ENCODE results near the gene WDR1.

The WDR1 gene

DNA sequence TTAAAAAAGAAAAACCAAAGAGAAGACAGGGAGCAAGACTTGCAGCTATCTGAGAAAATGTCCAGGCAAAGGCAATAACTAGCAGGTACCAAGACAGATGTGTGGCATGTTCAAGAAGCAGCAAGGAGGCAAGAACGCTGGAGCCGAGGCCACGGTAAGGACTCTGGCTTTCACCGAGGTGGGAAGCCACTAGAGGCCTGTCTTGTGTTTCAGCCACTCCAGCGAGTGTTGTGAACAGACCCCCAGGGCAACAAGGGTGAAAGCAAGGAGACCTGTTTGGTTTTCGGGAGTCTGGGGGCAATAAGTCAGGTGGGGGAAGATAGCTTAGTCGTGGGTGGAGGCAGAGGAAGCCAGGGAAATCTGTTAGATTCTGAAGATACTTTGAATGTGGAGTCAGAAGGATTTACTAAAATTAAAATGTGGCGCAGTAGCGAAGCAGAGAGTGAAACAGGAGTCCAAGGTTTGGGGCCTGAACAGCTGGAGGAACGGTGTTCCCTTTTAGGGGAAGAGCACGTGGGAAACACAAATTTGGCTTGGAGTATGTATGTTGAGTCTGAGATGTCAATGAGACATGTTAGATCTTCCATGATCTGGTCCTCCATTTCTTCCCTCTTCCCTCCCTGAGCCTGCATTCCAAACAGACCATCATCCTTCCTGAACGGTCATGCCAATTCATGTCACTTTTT, 3.1 kb downstream of the WDR1 start:
- DNase-seq, result no peak

DNA sequence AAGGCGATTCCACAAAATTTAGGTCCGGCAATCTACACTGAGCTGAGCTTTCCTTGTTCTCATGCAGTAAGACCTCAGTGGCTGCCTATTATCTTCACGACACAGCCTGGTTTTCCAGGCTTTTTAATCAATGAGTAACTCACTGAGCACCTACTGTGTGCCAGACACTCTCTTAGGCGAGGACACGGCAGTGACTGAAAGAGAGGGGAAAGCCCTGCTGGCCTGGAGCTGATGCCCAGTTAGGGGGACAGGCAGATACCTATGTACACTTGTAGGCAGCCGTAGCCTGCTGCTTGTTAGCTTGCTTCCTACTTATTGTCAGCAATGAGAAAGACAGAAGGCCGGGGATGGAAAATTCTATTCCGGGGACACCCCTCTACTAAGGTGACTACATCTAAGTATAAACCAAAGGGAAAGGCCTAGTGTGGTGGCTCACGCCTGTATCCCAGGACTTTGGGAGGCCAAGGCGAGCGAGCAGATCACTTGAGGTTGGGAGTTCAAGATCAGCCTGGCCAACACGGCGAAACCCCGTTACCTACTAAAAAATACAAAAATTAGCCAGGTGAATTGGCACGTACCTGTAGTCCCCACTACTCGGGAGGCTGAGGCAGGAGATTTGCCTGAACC, 3.8 kb downstream of the WDR1 start:
- no peak for DNase-seq

DNA sequence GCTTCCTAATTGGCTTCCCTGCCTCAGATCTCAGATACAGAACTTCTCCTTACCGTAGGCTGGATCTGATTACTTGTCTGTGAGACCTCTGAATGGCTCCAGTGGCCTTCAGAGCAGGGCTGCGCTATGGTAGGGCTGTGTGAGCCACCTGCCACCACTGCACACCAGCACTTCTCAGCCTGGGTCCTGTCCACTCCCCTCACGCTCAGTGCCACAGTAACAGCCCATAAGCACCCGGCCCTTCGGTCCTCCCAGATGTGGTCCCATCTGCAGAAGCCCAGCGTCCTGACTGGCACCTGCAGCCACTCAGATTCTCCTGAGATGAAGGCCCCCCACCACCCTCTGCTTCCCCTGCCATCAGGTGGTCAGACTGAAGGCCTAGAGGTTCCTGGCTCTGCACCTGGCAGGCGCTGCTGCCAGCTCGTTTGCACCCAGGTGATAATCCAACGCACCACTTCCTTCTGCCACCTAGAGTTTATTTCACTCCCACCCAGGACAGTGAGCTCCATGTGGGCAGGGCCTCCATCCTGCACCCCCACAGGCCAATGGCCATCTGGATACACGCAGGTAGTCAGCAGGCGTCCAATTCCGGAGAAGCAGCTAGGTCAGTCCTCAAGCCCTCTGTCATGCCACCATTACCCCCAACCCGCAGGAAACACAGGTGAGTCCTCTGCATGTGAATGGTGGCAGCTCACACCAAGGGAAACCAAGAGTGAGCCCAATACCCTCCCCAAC, 5.4 kb downstream of the WDR1 start:
- no peak for DNase-seq

DNA sequence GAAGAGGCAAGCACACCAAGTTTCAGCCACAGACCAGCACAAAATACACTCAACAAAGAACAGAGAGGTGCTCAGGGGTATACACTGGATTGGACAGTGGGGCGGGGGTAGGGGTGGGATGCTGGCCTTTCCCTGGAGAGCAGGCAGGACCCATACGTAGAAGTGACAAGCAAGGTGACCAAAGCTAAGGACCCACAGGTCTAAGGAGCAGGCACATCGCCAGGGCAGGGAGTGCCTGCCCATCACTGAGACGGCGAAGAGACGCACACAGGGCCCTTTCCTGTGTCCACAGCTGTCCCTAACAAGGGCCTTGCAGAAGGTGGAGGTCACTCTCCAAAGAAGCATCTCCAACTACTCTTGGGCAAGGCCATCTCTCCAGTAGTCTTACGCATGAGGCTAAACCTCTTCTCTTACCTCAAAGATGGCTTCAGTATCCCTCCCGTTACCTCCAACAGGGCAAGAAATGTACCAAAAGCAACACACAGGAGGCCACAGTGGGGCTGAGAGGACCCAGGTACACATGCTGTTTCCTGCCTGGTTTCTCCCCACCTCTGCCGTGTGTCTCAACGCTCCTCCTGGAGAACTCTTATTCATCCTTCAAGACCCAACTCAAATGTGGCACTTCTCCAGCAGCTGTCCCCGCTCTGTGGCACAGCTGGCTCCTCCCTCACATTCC, 6.5 kb downstream of the WDR1 start:
- DNase-seq, result no peak

DNA sequence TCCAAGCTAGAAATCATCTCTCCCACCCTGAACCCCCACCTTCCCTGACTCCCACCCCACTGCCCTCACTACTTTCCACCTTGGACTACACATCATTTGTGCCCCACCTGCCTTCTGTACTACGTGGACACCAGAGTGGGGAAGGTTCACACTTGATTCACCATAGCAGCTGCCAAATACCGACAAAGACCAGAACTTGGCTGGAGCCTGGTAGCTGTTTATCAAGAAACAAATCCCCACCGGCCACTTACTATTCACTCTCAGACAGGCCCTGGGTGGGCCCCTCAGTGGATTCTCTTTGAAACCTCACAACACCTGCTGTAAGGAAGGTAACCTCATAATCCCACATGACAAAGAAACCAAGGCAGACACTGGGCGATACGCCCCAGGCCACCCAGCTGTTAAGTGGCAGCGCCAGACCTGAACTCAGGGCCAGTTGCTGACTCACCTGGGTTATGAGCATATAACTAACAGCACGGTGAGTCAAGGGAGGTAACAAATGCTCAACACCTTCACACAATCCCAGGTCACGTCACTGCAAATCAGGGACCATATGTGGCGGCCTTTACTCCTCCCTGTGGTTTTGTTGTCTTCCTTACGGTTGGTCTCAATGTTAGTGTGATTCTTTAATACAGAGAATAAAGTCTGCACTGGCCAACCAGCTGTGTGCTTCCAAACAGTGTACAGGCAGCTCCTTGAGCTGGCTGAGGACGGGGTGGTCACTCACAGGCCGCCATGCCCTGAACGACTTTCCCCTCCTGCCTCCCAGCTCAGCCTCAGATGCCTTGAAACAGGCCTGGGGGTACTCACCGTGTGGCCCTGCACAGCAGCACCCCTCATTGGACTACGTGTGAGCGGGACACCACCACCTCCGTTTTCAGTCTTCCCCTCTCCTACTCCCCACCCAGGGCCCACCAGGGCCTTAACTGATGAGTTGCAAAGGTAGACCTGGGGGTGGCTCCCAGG, 7.5 kb downstream of the WDR1 start:
- DNase-seq, result no peak

DNA sequence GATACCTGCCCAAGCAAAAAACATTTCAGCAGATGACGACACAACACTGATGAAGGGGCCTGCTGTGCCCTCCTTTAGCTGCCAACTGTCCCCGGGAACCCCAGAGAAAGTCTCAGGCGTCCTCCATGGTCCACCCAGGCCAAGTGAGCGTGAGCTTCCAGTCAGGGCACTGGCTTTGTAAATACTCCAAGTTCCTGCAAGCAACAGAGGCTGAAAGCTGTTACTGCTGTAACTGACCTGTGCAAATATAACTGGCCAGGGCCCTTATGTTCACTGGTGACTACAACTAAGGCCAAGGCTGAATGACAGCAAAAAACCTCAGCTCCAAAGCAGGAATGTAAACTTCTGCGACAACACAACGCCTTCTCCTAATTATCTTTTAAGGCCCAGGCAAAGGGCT, 8.2 kb downstream of the WDR1 start:
- DNase-seq, result no peak

DNA sequence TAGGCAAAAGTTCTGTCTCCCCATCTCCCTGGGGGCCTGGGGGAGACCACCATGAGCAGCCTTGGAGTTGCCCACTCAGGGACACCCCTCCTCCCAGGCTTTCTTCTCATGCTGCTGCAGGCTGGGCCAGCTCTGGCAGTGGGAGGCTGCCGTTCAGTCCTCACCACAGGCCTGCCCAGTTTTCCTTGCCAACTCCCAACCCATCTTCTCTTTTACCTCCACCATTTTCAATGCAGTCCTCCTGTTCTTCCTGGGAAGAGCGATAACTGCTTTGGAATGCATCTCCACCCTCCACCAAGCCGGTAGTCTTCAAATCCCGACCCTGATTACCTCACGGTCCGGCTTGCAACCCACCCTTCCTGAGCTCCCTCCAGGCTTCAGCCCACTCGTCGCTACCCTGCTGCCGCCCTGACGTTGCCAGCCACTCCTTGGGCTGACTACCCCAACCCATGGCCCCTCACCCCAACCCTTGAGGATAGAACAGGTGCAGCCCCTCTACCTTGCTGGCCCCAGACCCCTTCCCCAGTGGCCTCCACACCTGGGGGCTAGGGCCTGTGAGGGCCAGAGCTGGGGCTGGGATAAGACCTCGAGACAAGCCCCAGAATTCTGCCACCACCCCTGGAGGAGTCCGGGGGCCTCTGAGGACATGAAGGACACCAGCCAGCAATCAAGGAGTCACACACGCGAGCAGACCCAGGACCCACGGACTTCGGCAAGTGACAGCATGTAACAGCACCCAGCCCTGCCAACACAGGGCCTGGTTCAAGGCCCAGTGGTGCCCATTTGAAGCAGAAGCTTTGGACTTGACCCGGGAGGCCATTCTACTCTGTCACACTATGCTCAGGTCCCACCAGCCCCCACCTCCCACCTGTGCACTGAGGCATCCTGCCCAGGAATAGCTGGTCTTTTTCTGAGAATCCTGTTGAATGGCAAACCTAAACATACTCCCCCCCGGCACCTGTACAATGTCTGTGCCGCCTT, 9.2 kb downstream of the WDR1 start:
- peak; percentile 11 for DNase-seq

DNA sequence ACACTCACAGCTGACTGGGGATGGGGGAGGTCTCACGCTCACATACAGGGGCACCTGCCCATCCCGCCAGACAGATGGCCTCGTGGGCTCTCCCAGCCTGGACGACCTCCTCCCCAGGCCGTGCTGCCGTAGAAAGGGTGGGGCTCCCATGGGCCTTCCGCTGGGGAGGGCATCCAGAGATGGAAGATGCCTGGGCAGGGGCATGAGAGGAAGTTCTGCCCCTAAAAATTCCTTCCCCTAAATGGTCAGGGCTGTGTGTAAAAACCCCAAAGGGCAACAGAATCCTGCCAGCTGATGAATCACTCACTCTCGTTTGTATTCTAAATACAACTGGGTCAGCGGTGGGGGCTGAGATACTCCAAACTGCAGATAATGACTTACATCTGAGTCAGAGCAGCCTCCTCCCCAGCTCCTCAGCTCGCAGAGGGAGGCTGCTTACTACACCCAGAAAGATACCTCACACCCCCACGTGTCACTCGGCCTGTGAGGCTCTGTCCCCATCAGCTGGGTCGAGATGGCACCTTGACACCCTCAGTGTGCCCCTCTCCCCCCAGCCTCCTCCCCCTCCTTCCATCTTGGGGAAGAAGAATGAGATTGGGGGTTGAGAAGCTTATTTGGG, 10.1 kb downstream of the WDR1 start:
- peak; percentile 92 for DNase-seq

DNA sequence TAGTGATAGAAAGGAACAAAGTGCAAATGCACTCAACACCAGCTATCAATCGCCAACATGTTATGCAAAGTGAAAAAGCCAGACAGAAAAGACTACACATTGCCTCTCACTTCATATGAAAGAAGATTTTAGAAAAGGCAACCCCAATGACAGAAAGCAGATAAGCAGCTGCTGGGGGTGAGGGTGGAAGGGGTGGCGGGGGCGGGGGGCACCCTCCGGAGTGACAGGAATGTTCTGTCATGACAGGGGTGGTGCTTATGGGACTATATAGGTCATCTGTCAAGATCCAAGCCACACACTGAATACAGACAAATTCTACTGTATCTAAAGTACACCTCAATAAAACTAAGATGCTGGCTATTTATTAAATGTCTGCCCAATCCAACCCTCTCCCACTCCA, 10.7 kb downstream of the WDR1 start:
- no peak for DNase-seq

DNA sequence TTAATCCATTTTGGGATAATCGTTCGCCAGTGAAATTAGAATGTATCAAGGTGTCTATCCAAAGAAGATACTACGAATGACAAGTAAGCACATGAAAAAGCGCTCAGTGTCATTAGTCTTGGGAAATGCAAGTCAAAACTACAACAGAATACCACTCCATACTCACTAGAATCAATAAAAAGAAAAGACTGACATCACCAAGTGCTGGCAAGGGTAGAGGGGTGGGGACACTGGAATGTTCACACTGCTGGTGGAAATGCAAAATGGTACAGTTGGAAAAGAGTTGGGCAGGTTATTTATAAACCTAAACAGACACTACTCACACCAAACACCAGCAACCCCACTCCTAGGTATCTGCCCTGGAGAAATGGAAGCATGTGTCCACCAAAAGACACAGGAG, 11.2 kb downstream of the WDR1 start:
- DNase-seq, result no peak

DNA sequence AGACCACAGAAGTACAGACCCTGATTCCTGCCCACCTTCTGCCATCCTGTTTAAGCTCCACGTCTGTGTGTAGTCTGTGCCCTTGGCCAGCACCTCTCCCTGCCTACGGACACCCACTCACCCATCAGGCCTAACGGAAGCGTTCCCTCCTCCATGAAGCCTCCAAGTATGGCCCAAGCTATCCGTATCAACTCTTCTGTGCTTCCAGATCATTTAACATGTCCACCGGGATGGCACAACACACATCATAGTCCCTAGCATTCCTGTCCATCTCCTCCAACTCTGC, 11.7 kb downstream of the WDR1 start:
- no peak for DNase-seq

DNA sequence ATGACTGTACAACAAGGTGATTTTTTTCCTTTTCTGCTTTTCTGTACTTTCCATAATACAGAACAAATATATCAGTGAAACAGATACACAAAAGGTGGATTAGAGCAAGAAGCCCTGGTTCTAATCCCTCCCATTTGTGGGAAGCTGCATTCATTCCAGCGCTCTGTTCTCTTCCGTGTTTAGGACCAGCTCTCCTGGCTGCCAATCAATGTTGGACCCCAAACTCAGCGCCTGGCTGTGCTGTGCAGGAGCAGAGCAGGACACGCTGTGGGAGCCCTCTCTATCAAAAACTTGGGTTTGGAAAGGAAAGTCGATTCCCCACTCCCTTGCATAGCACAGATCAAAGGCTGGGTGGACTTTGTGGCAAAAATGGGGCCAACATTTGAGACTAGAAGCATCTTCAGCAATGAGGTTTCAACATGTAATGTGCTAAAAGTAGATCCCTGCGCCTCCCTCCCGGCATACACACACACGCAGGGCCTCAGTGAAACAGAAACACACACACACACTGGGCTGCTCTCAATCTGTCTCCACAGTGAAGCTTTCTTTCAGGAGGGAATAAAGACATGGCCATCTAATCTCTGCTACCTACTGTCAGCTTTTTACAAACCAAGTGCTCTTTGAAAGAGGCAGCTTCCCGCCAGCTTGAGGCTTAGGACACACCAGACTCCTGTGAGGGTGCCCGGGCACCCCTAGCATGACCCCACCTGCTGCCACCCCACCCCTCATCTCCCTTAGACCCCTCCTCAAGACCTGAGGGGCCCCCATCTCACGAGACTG, 12.2 kb downstream of the WDR1 start:
- no peak for DNase-seq

DNA sequence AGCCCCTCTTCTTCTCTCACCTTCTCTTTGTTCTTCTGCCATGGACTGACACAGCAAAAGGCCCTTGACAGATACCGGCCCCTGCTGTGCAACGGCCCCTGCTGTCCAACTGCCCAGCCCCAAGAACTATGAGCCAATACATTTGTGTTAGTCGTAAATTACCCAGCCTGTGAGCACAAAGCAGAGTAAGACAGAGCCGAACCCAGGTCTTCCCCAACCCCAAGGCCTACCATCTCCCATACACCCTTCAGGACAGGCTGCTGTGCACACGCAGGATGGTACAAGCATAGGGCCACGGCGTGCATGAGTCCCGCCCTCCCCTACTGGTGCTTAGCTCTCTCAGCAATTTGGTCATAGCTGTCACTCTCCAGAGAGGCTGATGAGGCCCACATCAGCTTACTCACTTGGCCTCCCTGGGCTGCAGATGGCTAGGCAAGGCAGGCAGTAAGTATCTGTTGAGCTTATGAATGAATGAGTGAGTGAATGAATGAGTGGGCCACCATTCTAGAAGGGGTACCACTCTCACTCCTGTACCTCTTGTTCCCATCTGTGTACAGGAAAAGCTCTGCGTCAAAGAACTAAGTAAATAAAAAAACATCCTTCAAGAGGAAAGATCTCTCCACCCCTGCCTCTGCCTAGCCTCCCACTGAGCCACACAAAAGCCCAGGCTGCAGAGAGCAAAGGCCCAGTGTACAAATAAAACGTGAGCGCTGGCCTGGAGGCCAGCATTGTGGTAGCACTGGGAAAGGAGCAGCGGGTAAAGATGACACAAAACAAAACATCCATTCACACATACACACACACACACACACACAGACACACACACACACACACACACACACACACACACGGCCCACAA, 13.9 kb downstream of the WDR1 start:
- peak; percentile 15 for DNase-seq

DNA sequence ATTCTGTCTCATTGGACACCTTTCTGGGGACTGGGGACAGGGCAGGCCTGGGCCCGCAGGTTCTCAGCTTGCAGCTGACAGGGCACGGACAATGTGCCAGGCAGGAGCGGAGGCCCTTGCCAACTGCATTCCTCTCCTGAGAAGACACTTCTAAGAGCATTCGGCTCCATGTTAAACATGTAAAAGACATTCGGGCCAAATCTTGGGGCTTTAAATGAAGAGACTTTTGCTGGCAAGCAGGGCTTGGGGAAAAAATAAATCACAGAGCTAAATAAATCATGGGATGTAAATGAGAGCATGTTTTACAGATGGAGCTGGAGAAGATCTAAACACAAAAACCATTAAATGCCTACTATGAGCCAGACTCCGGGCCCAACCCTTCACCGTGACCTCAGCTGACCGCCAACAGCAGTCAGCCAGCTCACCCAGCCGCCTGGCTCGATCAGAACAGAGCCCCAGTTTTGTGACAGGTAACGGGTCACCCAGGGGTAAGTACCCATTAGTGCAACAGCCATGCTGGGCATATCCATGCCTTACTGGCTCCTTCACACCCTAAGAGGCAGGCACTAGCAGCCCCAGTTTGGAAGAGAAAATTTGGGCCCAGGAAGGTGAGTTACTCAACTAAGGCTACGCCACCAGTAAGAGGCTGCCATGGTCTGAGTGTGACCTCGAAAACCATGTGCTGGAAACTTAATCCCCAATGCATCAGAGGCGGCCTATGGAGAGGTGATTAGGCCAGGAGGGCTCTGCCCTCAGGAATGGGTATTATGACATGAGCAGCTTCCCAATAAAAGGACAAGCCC, 14.7 kb downstream of the WDR1 start:
- DNase-seq, result peak; percentile 12

DNA sequence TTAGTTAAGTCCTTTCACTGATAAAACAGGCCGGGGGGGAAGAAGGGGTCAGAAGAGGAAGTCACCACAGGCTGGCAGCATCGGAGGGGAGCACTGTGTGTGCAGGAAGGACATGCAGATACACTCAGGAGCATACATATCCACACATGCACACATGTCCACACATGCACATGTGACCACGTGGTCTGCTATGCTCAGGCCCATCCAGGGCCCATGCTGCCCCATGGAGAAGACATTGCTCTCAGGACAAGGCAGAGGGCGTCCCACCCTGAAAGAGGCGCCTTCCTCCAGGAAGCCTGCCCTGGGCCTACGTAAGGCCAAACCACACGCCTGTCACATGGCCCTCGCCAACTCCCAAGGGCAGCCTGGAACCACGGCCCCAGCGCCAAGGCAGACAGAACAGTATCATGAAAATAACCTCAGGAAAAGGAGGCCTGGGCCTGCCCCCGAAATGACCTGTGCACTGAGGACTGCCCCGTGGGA, 15.8 kb downstream of the WDR1 start:
- no peak for DNase-seq

DNA sequence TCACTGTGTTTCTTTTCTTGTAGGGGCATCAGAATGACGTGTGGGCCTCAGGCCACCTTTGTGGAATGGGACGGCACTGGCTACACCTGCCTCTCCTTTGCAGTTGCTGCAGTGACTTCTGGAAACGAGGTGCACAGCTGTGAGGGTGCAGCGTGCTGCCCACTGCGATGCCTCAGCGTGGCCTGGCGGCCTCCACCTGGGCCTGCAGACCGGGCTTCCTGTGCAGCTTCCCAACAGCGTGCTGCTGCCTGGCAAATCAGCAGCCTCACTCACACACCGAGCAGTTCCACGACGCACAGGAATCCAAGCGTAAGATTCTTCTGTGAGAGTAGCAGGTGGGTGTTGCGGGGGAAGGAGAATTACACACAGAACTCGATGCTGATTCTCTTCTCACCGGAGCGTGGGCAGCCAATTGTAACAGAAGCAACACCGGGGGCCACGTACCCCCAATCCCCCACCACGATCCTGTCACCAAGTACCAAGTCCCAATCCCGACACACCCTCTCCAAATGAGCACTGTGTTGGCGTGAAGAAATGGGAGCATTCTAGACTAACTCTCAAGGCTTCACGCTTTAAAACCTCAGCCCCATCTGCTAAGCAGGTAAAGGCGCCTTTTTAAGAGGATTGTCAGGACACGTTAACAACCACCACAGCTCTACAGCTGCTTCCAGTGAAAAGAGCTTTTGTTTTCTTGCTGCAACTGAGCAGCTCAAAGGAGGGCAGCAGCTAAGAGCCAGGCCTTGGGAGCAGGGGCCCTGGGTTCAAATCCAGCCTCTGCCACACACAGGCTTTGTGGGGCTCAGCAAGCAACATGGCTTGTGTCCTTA, 16.9 kb downstream of the WDR1 start:
- no peak for DNase-seq

DNA sequence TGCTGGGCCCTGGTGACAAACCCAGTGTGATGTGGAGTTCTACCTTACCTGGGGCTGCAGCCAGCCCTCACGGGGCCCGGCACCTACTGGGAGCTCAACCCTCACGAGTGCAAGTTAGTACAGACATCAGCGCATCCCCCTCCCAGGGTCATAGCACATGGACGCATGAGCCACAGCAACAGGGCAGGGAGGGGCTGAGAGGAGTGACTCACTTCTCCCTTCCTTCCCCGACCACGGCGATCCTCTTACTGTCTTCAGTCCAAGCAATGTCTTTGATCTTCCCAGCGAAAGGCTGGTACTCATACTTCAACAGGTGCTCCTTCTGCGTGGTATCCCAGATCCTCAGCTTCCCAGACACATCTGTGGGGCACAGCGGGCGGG, 17.8 kb downstream of the WDR1 start:
- peak; percentile 61 for DNase-seq
